HepG2 (cell line): ENCODE data around the gene DUSP7. TPM values are rescaled to one million over a fixed set of nuclear protein-coding genes. Genes with fewer than 3 reads are reported as not detected.

Experiments used
- ATAC-seq: fragments of 200-7000 bp; cut with Tn5 transposase; 3 replicates; pipeline ENCODE4 v1.9.1; 2020; ENCODE audit warnings: mild to moderate bottlenecking, moderate library complexity
- BruUV-seq: library from RNA; stranded (reverse); fragments of 400-500 nt; replicated peaks from 2 replicates; lab custom pipeline; 2021; lab: Mats Ljungman, UMichigan
- CTCF ChIA-PET: fragments of 300-600 bp; formaldehyde crosslinking; extraction: SDS; loops from one replicate; lab custom pipeline; 2021; ENCODE audit warnings: low total read pairs, inconsistent platforms, low intra/inter-chr PET ratio; lab: Yijun Ruan, JAX
- POLR2A ChIA-PET: fragments of 350-600 bp; sonication (Branson Sonifier 250); formaldehyde crosslinking; loops from one replicate; lab custom pipeline; 2020; ENCODE audit warnings: antibody characterized with exemption, inconsistent platforms; lab: Yijun Ruan, JAX
- DNase-seq: peaks from one replicate; pipeline ENCODE4 v3.0.0-alpha.2; 2015; ENCODE audit warnings: low spot score
- FAIRE-seq: peaks from 3 replicates; lab custom pipeline; 2011; peaks lifted over from hg19 to GRCh38; lab: Jason Lieb, UNC
- H2AFZ ChIP-seq: one replicate; pipeline ENCODE4 v1.6.1; 2011; ENCODE audit warnings: low read length, inconsistent platforms
- H3K27ac ChIP-seq: fragments of 300-600 bp; 3 replicates; pipeline ENCODE4 v1.8.0; 2011; ENCODE audit warnings: mixed run types, mild to moderate bottlenecking, mixed read lengths, low read length, inconsistent platforms; ENCODE audit not compliant: insufficient read depth; ENCODE audit errors: extremely low read length
- H3K27me3 ChIP-seq, 2 experiments: fragments of 200-600 bp in 1 of 2; 2 replicates in 1 of 2; 3 replicates in 1 of 2; pipeline versions ENCODE4 v1.6.0 to v1.8.0; 2011; ENCODE audit warnings: low read length in 2 of 2, mild to moderate bottlenecking in 2 of 2, moderate library complexity in 2 of 2, inconsistent platforms in 1 of 2; ENCODE audit not compliant: insufficient read depth in 2 of 2, control insufficient read depth in 1 of 2
- H3K36me3 ChIP-seq, 2 experiments: fragments of 200-600 bp in 1 of 2; replicated peaks in 1 of 2; 2 replicates in 1 of 2; 3 replicates in 1 of 2; pipeline versions ENCODE4 v1.5.1 to v1.8.0; 2011; ENCODE audit warnings: low read length in 2 of 2, inconsistent platforms in 1 of 2; ENCODE audit not compliant: insufficient read depth in 2 of 2, control insufficient read depth in 1 of 2
- H3K4me1 ChIP-seq: 2 replicates; pipeline ENCODE4 v1.5.1; 2012; ENCODE audit warnings: low read length, inconsistent platforms; ENCODE audit not compliant: insufficient read depth
- H3K4me2 ChIP-seq: 2 replicates; pipeline ENCODE4 v1.6.0; 2011; ENCODE audit warnings: low read depth, low read length, inconsistent platforms
- H3K4me3 ChIP-seq, 3 experiments: fragments of 200-600 bp in 1 of 3; sonication (generic), shearing (Covaris generic) in 1 of 3; replicated peaks in 1 of 3; 2 replicates each; pipeline ENCODE4 v1.5.1; 2011 to 2016; ENCODE audit warnings: low read length in 3 of 3, inconsistent platforms in 2 of 3, low read depth in 2 of 3, mild to moderate bottlenecking in 2 of 3, control low read depth in 1 of 3, mixed read lengths in 1 of 3; ENCODE audit not compliant: insufficient read depth in 1 of 3
- H3K79me2 ChIP-seq: one replicate; pipeline ENCODE4 v1.6.1; 2011; ENCODE audit warnings: low read length, inconsistent platforms; ENCODE audit not compliant: insufficient read depth
- H3K9ac ChIP-seq: 2 replicates; pipeline ENCODE4 v1.6.0; 2011; ENCODE audit warnings: mild to moderate bottlenecking, low read depth, low read length, inconsistent platforms; ENCODE audit not compliant: insufficient read depth
- H3K9me3 ChIP-seq: 2 replicates; pipeline ENCODE4 v1.5.1; 2012; ENCODE audit warnings: mild to moderate bottlenecking, low read length
- H4K20me1 ChIP-seq: 2 replicates; pipeline ENCODE4 v1.6.0; 2011; ENCODE audit warnings: inconsistent platforms, mild to moderate bottlenecking, low read length, moderate library complexity; ENCODE audit not compliant: insufficient read depth
- AHR ChIP-seq: IDR thresholded peaks from 2 replicates; pipeline ENCODE4 v1.6.1; 2018; ENCODE audit warnings: missing genetic modification reagents, missing compliant biosample characterization
- GPN1 ChIP-seq: sonication (generic); formaldehyde crosslinking; IDR thresholded peaks from 2 replicates; pipeline ENCODE4 v1.5.1; 2020; ENCODE audit warnings: missing genetic modification reagents, borderline replicate concordance
- HDAC1 ChIP-seq: sonication (generic); formaldehyde crosslinking; IDR thresholded peaks from 2 replicates; pipeline ENCODE4 v1.5.1; 2020; ENCODE audit warnings: mild to moderate bottlenecking, missing genetic modification reagents
- HDAC6 ChIP-seq: fragments of 200-600 bp; sonication (generic); IDR thresholded peaks from 2 replicates; pipeline ENCODE4 v1.7.0; 2017; ENCODE audit warnings: mild to moderate bottlenecking, antibody characterized with exemption, low read length, low read depth
- MTF1 ChIP-seq: sonication (generic); formaldehyde crosslinking; IDR thresholded peaks from 2 replicates; pipeline ENCODE4 v1.5.0; 2020; ENCODE audit warnings: missing genetic modification reagents
- MTF2 ChIP-seq: sonication (generic); formaldehyde crosslinking; IDR thresholded peaks from 2 replicates; pipeline ENCODE4 v1.5.0; 2020; ENCODE audit warnings: missing genetic modification reagents, borderline replicate concordance
- RCOR2 ChIP-seq: IDR thresholded peaks from 2 replicates; pipeline ENCODE4 v1.6.1; 2016; ENCODE audit warnings: missing biosample characterization, missing genetic modification reagents
- RFXAP ChIP-seq: sonication (generic); formaldehyde crosslinking; IDR thresholded peaks from 2 replicates; pipeline ENCODE4 v1.4.0; 2020; ENCODE audit warnings: missing genetic modification reagents, borderline replicate concordance
- SNAPC2 ChIP-seq: sonication (generic); formaldehyde crosslinking; IDR thresholded peaks from 2 replicates; pipeline ENCODE4 v1.8.1; 2022; ENCODE audit warnings: mild to moderate bottlenecking, missing genetic modification reagents
- SP4 ChIP-seq: sonication (generic); formaldehyde crosslinking; IDR thresholded peaks from 2 replicates; pipeline ENCODE4 v1.8.1; 2023; ENCODE audit warnings: mild to moderate bottlenecking, missing genetic modification reagents
- UBTF ChIP-seq: sonication (generic); formaldehyde crosslinking; IDR thresholded peaks from 2 replicates; pipeline ENCODE4 v1.4.0; 2020; ENCODE audit warnings: mild to moderate bottlenecking, missing genetic modification reagents
- ZMAT5 ChIP-seq: sonication (generic); formaldehyde crosslinking; IDR thresholded peaks from 2 replicates; pipeline ENCODE4 v1.5.0; 2020; ENCODE audit warnings: mild to moderate bottlenecking, low read depth, missing genetic modification reagents, borderline replicate concordance
- ZNF232 ChIP-seq: sonication (generic); formaldehyde crosslinking; IDR thresholded peaks from 2 replicates; pipeline ENCODE4 v1.4.0; 2020; ENCODE audit warnings: missing genetic modification reagents, borderline replicate concordance
- WGBS: methylation state at CpG from one replicate; pipeline ENCODE4 v1.1.6; 2017; ENCODE audit warnings: low lambda C conversion rate; 5-methylcytosine and 5-hydroxymethylcytosine counted together
- in situ Hi-C: cut with HindIII; loops from 2 replicates; pipeline ENCODE4 v1.10.0; 2017; ENCODE audit warnings: low pct_unique_long_range_greater_than_20kb; ENCODE audit not compliant: extremely low pct_ligation_motif_present
- intact Hi-C: fragments of 100-400 bp; cut with micrococcal nuclease; formaldehyde crosslinking; loops from one replicate; pipeline ENCODE4 v1.10.0; 2022; ENCODE audit not compliant: unreplicated experiment
- polyA plus RNA-seq, 8 experiments: library from polyadenylated mRNA; depleted of rRNA in 3 of 8; stranded (reverse) in 7 of 8; unstranded in 1 of 8; fragments of >200 nt; fragmentation: Illumina TruSeq in 4 of 8; extraction: Trizol in 4 of 8; gene quantifications; 2 replicates each; pipeline versions ENCODE4 v1.2.1 to v1.2.3, GENCODE V29; 2011 to 2016; ENCODE audit warnings: low read depth in 4 of 8, missing spikeins in 1 of 8, mixed read lengths in 1 of 8; ENCODE audit not compliant: insufficient read depth in 1 of 8
- total RNA-seq, 5 experiments: library from RNA; depleted of rRNA; stranded (reverse); fragments of >200 nt; fragmentation: Illumina TruSeq; extraction: Trizol; gene quantifications; 2 replicates each; pipeline ENCODE4 v1.2.3, GENCODE V29; 2016; ENCODE audit warnings: low read depth in 1 of 5

DUSP7 gene
- total and polyA plus RNA-seq, 2 of the 13 experiments (the other 11 are each of a cell fraction or from before 2014, with no cell fraction given) = 6.6 to 8.8 TPM

GRCh38 chr3:52032702-52033408, 23.5 kb downstream of the DUSP7 start (continued):
- peak; percentile 35; the same call in 1 of the 2 replicates for TF ChIP-seq UBTF (CRISPR knock-in tag)
- TF ChIP-seq HDAC6 = no peak
- TF ChIP-seq SP4 (CRISPR knock-in tag) = peak; percentile 21; the same call in 1 of the 2 replicates
- TF ChIP-seq MTF2 (CRISPR knock-in tag) = 0 out of 2 replicates have a peak, but pooled peaks have one; percentile 27
- no peak for TF ChIP-seq HDAC1 (CRISPR knock-in tag)
- no peak for TF ChIP-seq GPN1
- no peak for TF ChIP-seq ZMAT5 (CRISPR knock-in tag)

GRCh38 chr3:52031896-52032295, 24.5 kb downstream of the DUSP7 start:
- Histone ChIP-seq H3K4me3 (no peak overlapping the region), H3K27ac (no peak overlapping the region), H3K9ac (no peak overlapping the region), H3K27me3 (0 out of 5 replicates have a peak, but pooled peaks cover 0 to 1% of the 10 kb centered on the region in 2 experiments), H2AFZ (no peak overlapping the region), H4K20me1 (no peaks in the 10 kb centered on the region), H3K36me3 (no peaks in the 10 kb centered on the region), H3K9me3 (no peaks in the 10 kb centered on the region), H3K4me1 (peaks cover 78% of the 10 kb centered on the region)
- intact Hi-C loops = no loop called here
- no TSS peak for BruUV-seq
- DNase-seq = no peak
- 87% methylated on average over 6 of the region's 10 CpGs for WGBS
- ChIA-PET CTCF (no interaction called here), POLR2A (interaction anchor here (1.8 kb wide), 1 partner anchor 36 kb away, joined by 7 read pairs; the partner anchor contains the start of gene RPL29)
- no peak for TF ChIP-seq MTF1 (CRISPR knock-in tag)
- TF ChIP-seq ZNF232 (CRISPR knock-in tag) = no peak
- TF ChIP-seq SNAPC2 (CRISPR knock-in tag) = no peak
- no peak for TF ChIP-seq RFXAP (CRISPR knock-in tag)
- no peak for TF ChIP-seq AHR (CRISPR knock-in tag)
- no peak for TF ChIP-seq RCOR2 (CRISPR knock-in tag)
- TF ChIP-seq, all 625 proteins: peak for 0
- Histone ChIP-seq H3K79me2 (no peaks in the 10 kb centered on the region), H3K4me2 (no peak overlapping the region)
- no peak for FAIRE-seq
- in situ Hi-C loops = no loop called here
- ATAC-seq = no peak
